Glutamatergic neuron (in vitro differentiated cells): ENCODE measurements around the gene FAM120B. TPM values are rescaled to one million over a fixed set of nuclear protein-coding genes. Genes with fewer than 3 reads are reported as not detected.

Source experiments
- DNase-seq: peaks from one replicate; pipeline ENCODE4 v3.0.0; 2022
- H3K27ac Mint-ChIP-seq: one replicate; pipeline ENCODE4 v1.8.0; 2020; ENCODE audit warnings: mild to moderate bottlenecking, mixed read lengths, inconsistent platforms; ENCODE audit not compliant: unreplicated experiment
- H3K27me3 Mint-ChIP-seq: one replicate; pipeline ENCODE4 v1.8.0; 2020; ENCODE audit warnings: mild to moderate bottlenecking, moderate library complexity, mixed read lengths, inconsistent platforms; ENCODE audit not compliant: unreplicated experiment
- H3K36me3 Mint-ChIP-seq: one replicate; pipeline ENCODE4 v1.8.0; 2020; ENCODE audit warnings: mild to moderate bottlenecking, mixed read lengths, inconsistent platforms; ENCODE audit not compliant: unreplicated experiment
- H3K4me1 Mint-ChIP-seq: one replicate; pipeline ENCODE4 v1.8.0; 2020; ENCODE audit warnings: mild to moderate bottlenecking, low read depth, mixed read lengths, inconsistent platforms; ENCODE audit not compliant: unreplicated experiment
- H3K4me3 Mint-ChIP-seq: one replicate; pipeline ENCODE4 v1.8.0; 2020; ENCODE audit warnings: mild to moderate bottlenecking, mixed read lengths, inconsistent platforms; ENCODE audit not compliant: unreplicated experiment
- H3K9me3 Mint-ChIP-seq: one replicate; pipeline ENCODE4 v1.8.0; 2020; ENCODE audit warnings: mild to moderate bottlenecking, moderate library complexity, mixed read lengths, inconsistent platforms; ENCODE audit not compliant: unreplicated experiment
- CTCF ChIP-seq: fragments of 200-600 bp; sonication (generic); IDR thresholded peaks from one replicate; pipeline ENCODE4 v1.5.0; 2021; ENCODE audit not compliant: partially characterized antibody, unreplicated experiment
- total RNA-seq: library from RNA; stranded (reverse); fragmentation: NEBNext Ultra II Directional; extraction: Animal tissue kit (Norgen Biotek cat#: 25700); gene quantifications from one replicate; pipeline ENCODE4 v1.2.1, GENCODE V29; 2021; ENCODE audit not compliant: unreplicated experiment

The FAM120B gene
- total RNA-seq, 1 donor from 2014 or later, result 48.3 TPM

- Mint-ChIP-seq H3K36me3 (no peaks in the 10 kb centered on the region), H3K9me3 (peaks cover 4% of the 10 kb centered on the region), H3K4me1 (peaks cover 30% of the 10 kb centered on the region), H3K4me3 (no peak overlapping the region), H3K27ac (no peak overlapping the region), H3K27me3 (peaks cover 3% of the 10 kb centered on the region)
- TF ChIP-seq CTCF, result no peak
- DNase-seq, result no peak
Observed at GRCh38 chr6:170367241-170367640, 60.7 kb downstream of the FAM120B start.

- Mint-ChIP-seq H3K36me3 (no peaks in the 10 kb centered on the region), H3K9me3 (peaks cover 4% of the 10 kb centered on the region), H3K4me1 (peaks cover 30% of the 10 kb centered on the region), H3K27ac (no peak overlapping the region), H3K4me3 (no peak overlapping the region), H3K27me3 (peaks cover 3% of the 10 kb centered on the region)
- TF ChIP-seq CTCF, result no peak
- DNase-seq, result no peak
Observed at GRCh38 chr6:170368544-170368943, 62.0 kb downstream of the FAM120B start.

- Mint-ChIP-seq H3K27ac (peak overlapping the region; percentile 13), H3K36me3 (no peaks in the 10 kb centered on the region), H3K27me3 (peaks cover 2% of the 10 kb centered on the region), H3K4me3 (no peak overlapping the region), H3K4me1 (peaks cover 29% of the 10 kb centered on the region), H3K9me3 (peaks cover 1% of the 10 kb centered on the region)
- no peak for DNase-seq
- TF ChIP-seq CTCF, result no peak
Observed at GRCh38 chr6:170369403-170369802, 62.8 kb downstream of the FAM120B start.

GRCh38 chr6:170370416-170370815, 63.9 kb downstream of the FAM120B start:
- Mint-ChIP-seq H3K27ac (no peak overlapping the region), H3K4me1 (peaks cover 24% of the 10 kb centered on the region), H3K27me3 (peaks cover 2% of the 10 kb centered on the region), H3K9me3 (peaks cover 1% of the 10 kb centered on the region), H3K4me3 (no peak overlapping the region), H3K36me3 (no peaks in the 10 kb centered on the region)
- no peak for DNase-seq
- no peak for TF ChIP-seq CTCF

GRCh38 chr6:170371080-170371479, 64.5 kb downstream of the FAM120B start:
- peaks cover 1% of the 10 kb centered on the region for H3K9me3 Mint-ChIP-seq
- DNase-seq, result no peak
- H3K27ac Mint-ChIP-seq, result peak overlapping the region; percentile 8
- H3K4me1 Mint-ChIP-seq, result peaks cover 23% of the 10 kb centered on the region
- peaks cover 4% of the 10 kb centered on the region for H3K27me3 Mint-ChIP-seq
- no peak for TF ChIP-seq CTCF
- no peaks in the 10 kb centered on the region for H3K36me3 Mint-ChIP-seq
- no peak overlapping the region for H3K4me3 Mint-ChIP-seq
